Hepatocyte (in vitro differentiated cells): ENCODE results near the gene DIS3L2. TPM values are rescaled to one million over a fixed set of nuclear protein-coding genes. Genes with fewer than 3 reads are reported as not detected.
"Not testable (repeated sequence)": the region's sequence is repeated elsewhere in the genome, so short reads cannot be mapped to it uniquely, and the experiment has no call there.

ENCODE experiments used
- DNase-seq: peaks from one replicate; pipeline ENCODE4 v3.0.0-alpha.2; 2016; ENCODE audit warnings: low spot score
- H2AFZ ChIP-seq: fragments of 200-600 bp; sonication (generic); 2 replicates; pipeline ENCODE4 v1.6.0; 2016; ENCODE audit warnings: antibody characterized with exemption, mild to moderate bottlenecking
- H3K27ac ChIP-seq: fragments of 200-600 bp; sonication (generic); 2 replicates; pipeline ENCODE4 v1.5.1; 2016; ENCODE audit warnings: mild to moderate bottlenecking
- H3K27me3 ChIP-seq: fragments of 200-600 bp; sonication (generic); 2 replicates; pipeline ENCODE4 v1.6.1; 2016
- H3K36me3 ChIP-seq: fragments of 200-600 bp; sonication (generic); replicated peaks from 2 replicates; pipeline ENCODE4 v1.5.1; 2016; ENCODE audit warnings: low read depth; ENCODE audit not compliant: insufficient read depth
- H3K4me1 ChIP-seq: fragments of 200-600 bp; sonication (generic); 2 replicates; pipeline ENCODE4 v1.5.1; 2016; ENCODE audit warnings: mild to moderate bottlenecking, moderate library complexity; ENCODE audit not compliant: insufficient read depth
- H3K4me2 ChIP-seq: fragments of 200-600 bp; sonication (generic); 2 replicates; pipeline ENCODE4 v1.6.0; 2016
- H3K4me3 ChIP-seq: fragments of 200-600 bp; sonication (generic); 2 replicates; pipeline ENCODE4 v1.5.1; 2016; ENCODE audit warnings: mild to moderate bottlenecking
- H3K79me2 ChIP-seq: fragments of 200-600 bp; sonication (generic); 2 replicates; pipeline ENCODE4 v1.6.0; 2017; ENCODE audit warnings: mild to moderate bottlenecking
- H3K9me2 ChIP-seq: fragments of 200-600 bp; sonication (generic); replicated peaks from 2 replicates; pipeline ENCODE4 v1.6.0; 2017; ENCODE audit warnings: mild to moderate bottlenecking; ENCODE audit not compliant: insufficient read depth
- H3K9me3 ChIP-seq: fragments of 200-600 bp; sonication (generic); 2 replicates; pipeline ENCODE4 v1.5.1; 2016; ENCODE audit warnings: low read depth, mild to moderate bottlenecking
- H4K20me1 ChIP-seq: fragments of 200-600 bp; sonication (generic); 2 replicates; pipeline ENCODE4 v1.6.0; 2016; ENCODE audit warnings: mild to moderate bottlenecking; ENCODE audit not compliant: insufficient read depth, poor library complexity, severe bottlenecking
- EZH2 ChIP-seq: fragments of 200-600 bp; sonication (generic); IDR thresholded peaks from 2 replicates; pipeline ENCODE4 v1.6.1; 2016; ENCODE audit warnings: antibody characterized with exemption, mild to moderate bottlenecking, borderline replicate concordance
- EZH2phosphoT487 ChIP-seq: fragments of 200-600 bp; sonication (generic); IDR thresholded peaks from one replicate; pipeline ENCODE4 v1.6.1; 2018; ENCODE audit warnings: antibody characterized with exemption, mild to moderate bottlenecking, low read depth, moderate library complexity; ENCODE audit not compliant: unreplicated experiment, severe bottlenecking
- WGBS: methylation state at CpG from one replicate; pipeline ENCODE4 v1.1.6; 2016; ENCODE audit warnings: low lambda C conversion rate; ENCODE audit errors: missing lambda C conversion rate; 5-methylcytosine and 5-hydroxymethylcytosine counted together
- polyA plus RNA-seq: library from polyadenylated mRNA; unstranded; fragments of >200 nt; fragmentation: Nextera tagmentation; extraction: Ambion mirVana; gene quantifications from 2 replicates; pipeline ENCODE4 v1.2.1, GENCODE V29; 2016
- total RNA-seq: library from RNA; depleted of rRNA; stranded (reverse); fragments of >200 nt; gene quantifications from 2 replicates; pipeline ENCODE4 v1.2.3, GENCODE V29; 2014
- TF ChIP-seq, protein P1 (sequence below): fragments of 200-600 bp; sonication (generic); IDR thresholded peaks from 2 replicates; pipeline ENCODE4 v1.5.1; 2016; ENCODE audit warnings: antibody characterized with exemption, mild to moderate bottlenecking; ENCODE audit not compliant: poor library complexity

Gene DIS3L2
- total and polyA plus RNA-seq, 2 experiments from 2014 or later = 19.5 to 20.0 TPM

DNA sequence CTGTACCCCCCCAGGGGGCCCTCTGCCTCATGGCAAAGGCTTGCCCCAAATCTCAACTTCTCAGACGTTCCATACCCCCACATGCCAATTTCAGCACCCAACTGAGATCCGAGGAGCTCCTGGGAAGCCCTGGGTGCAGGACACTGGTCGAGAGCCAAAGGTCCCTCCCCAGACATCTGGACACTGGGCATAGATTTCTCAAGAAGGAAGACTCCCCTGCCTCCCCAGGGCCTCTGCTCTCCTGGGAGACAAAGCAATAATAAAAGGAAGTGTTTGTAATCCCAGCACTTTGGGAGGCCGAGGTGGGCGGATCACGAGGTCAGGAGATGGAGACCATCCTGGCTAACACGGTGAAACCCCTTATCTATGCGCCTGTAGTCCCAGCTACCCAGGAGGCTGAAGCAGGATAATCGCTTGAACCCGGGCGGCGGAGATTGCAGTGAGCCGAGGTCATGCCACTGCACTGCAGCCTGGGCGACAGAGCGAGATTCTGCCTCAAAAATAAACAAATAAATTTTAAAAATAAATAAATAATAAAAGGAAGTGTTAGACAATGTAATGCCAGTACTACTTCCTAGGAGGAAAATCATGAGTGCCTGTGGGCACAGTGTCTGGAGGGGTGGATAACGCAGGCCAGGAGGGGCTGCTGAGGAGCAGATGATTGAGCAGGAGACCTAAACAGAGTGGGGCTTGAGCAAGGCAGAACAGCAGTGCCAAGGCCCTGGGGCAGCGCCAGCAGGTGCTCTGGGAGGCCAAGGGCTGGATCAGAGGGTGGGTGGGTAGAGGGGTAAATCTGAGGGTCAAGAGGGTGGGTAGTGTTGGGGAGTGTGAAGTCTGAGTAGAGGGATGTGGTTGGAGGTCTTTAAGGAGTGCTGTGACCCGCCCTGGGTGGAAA lies 421.1 kb downstream of the DIS3L2 start:
- H3K27ac ChIP-seq = no peak overlapping the region
- H3K9me2 ChIP-seq = no peaks in the 10 kb centered on the region
- no peak for TF ChIP-seq EZH2phosphoT487
- H3K79me2 ChIP-seq = no peaks in the 10 kb centered on the region
- 64% methylated on average over 18 of the region's 18 CpGs for WGBS
- no peak overlapping the region for H2AFZ ChIP-seq
- H3K4me2 ChIP-seq = no peak overlapping the region
- no peak overlapping the region for H3K4me3 ChIP-seq
- no peaks in the 10 kb centered on the region for H3K9me3 ChIP-seq
- H3K4me1 ChIP-seq = peaks cover 12% of the 10 kb centered on the region
- H3K27me3 ChIP-seq = peaks cover 7% of the 10 kb centered on the region
- no peak for DNase-seq
- no peaks in the 10 kb centered on the region for H4K20me1 ChIP-seq
- H3K36me3 ChIP-seq = no peaks in the 10 kb centered on the region

DNA sequence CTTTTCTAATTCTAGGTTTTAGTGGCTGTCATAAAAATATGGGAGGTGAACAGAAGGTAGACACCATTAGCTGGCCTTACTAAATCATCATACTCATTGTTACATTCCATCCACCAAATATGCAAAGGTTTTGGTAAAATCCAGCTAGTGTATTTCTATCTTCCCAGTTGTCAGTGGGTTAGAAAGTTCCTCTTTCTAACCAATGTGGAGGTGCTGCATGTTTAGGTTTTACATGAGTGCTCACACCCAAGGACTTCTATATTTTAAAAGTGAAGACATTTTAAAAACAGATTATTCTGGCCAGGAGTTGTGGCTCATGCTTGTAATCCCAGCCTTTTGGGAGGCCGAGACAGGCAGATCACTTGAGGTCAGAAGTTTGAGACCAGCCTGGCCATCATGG lies 423.0 kb downstream of the DIS3L2 start:
- 97% methylated on average over 1 of the region's 1 CpG for WGBS
- Histone ChIP-seq H2AFZ (no peak overlapping the region), H3K9me3 (no peaks in the 10 kb centered on the region), H3K27me3 (peaks cover 15% of the 10 kb centered on the region), H3K36me3 (no peaks in the 10 kb centered on the region), H3K27ac (peak overlapping the region; percentile 40), H3K4me1 (peaks cover 12% of the 10 kb centered on the region), H3K4me2 (no peak overlapping the region), H3K4me3 (no peak overlapping the region), H4K20me1 (no peaks in the 10 kb centered on the region), H3K79me2 (no peaks in the 10 kb centered on the region), H3K9me2 (no peaks in the 10 kb centered on the region)
- no peak for DNase-seq
- TF ChIP-seq EZH2phosphoT487 (no peak), EZH2 (no peak)
- TF ChIP-seq, protein P1, sequence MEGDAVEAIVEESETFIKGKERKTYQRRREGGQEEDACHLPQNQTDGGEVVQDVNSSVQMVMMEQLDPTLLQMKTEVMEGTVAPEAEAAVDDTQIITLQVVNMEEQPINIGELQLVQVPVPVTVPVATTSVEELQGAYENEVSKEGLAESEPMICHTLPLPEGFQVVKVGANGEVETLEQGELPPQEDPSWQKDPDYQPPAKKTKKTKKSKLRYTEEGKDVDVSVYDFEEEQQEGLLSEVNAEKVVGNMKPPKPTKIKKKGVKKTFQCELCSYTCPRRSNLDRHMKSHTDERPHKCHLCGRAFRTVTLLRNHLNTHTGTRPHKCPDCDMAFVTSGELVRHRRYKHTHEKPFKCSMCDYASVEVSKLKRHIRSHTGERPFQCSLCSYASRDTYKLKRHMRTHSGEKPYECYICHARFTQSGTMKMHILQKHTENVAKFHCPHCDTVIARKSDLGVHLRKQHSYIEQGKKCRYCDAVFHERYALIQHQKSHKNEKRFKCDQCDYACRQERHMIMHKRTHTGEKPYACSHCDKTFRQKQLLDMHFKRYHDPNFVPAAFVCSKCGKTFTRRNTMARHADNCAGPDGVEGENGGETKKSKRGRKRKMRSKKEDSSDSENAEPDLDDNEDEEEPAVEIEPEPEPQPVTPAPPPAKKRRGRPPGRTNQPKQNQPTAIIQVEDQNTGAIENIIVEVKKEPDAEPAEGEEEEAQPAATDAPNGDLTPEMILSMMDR = no peak

DNA sequence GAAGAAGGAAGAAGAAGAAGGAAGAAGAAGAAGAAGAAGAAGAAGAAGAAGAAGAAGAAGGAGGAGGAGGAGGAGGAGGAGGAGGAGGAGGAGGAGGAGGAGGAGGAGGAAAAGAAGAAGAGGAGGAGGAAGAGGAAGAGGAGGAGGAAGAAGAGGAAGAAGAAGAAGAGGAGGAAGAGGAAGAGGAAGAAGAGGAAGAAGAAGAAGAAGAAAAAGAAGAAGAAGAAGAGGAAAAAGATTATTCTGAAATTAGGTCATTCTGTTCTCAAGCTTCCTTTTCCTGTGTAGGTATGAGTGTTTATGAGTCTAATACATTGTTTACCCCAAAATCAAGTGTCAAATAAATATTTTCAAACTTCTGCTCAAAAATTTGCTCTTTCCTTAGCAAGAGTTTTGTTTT lies 423.5 kb downstream of the DIS3L2 start:
- not testable (repeated sequence) for H3K36me3 ChIP-seq, H3K9me2 ChIP-seq, H3K9me3 ChIP-seq, DNase-seq, H2AFZ ChIP-seq, H4K20me1 ChIP-seq, H3K4me3 ChIP-seq, H3K79me2 ChIP-seq
- peaks cover 15% of the 10 kb centered on the region for H3K27me3 ChIP-seq
- H3K27ac ChIP-seq = peak overlapping the region; percentile 83
- peaks cover 14% of the 10 kb centered on the region for H3K4me1 ChIP-seq
- peak overlapping the region; percentile 63 for H3K4me2 ChIP-seq

DNA sequence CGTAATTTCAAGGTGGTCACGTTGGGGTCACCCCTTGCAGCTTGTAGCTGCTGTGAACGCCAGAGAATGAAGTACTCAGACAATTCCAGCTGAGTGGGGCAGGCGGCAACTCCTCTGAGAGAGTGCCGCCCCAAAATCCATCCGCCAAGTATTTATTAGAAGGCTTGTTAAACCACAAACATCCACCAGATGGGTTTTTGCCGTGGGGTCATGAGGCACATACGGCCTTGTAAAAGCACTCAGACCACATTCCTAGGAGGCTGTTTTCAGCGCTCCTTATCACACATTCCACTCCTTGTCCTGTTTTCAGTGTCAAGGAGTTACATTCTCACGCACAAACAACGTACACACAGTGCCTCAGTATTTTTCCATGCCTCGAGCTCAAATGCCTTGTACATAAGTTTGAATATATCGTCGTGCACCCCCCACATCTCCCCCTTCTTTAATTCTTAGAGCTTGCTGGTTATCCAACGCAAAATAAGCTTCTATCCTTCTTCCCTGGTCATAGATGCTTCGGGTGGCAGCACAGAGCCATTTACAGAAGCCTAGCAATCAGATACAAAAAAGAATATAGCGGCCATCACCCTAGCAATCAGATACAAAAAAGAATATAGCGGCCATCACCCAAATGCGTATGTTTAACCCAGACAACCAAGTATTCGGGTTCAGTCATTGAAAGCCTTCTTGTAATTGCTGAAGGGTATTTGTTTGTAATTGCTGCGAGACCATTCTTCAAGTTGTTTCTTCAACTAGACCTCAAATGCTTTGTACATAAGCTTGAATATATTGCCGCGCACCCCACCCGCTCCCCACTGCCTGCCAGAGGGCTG lies 424.4 kb downstream of the DIS3L2 start:
- TF ChIP-seq EZH2phosphoT487 = no peak
- TF ChIP-seq, protein P1 = peak; percentile 7
- H3K27ac ChIP-seq = peak overlapping the region; percentile 86
- H3K4me3 ChIP-seq = no peak overlapping the region
- H3K9me2 ChIP-seq = no peaks in the 10 kb centered on the region
- H2AFZ ChIP-seq = peak overlapping the region; percentile 35
- WGBS = 21% methylated on average over 24 of the region's 24 CpGs
- H4K20me1 ChIP-seq = no peaks in the 10 kb centered on the region
- no peaks in the 10 kb centered on the region for H3K79me2 ChIP-seq
- DNase-seq = peak; percentile 83
- H3K36me3 ChIP-seq = no peaks in the 10 kb centered on the region
- H3K4me1 ChIP-seq = peaks cover 19% of the 10 kb centered on the region
- peaks cover 15% of the 10 kb centered on the region for H3K27me3 ChIP-seq
- H3K4me2 ChIP-seq = peak overlapping the region; percentile 63
- no peaks in the 10 kb centered on the region for H3K9me3 ChIP-seq
